ENCODE measurements around the gene SPOCD1. TPM values are rescaled to one million over a fixed set of nuclear protein-coding genes. Genes with fewer than 3 reads are reported as not detected.
A peak's percentile ranks its signal among the peaks of the same experiment; 100 is the strongest.

SPOCD1 gene
- total and polyA plus RNA-seq, 8 donors: 0.06 to 0.69 (median 0.16) TPM; not detected in 4

DNA sequence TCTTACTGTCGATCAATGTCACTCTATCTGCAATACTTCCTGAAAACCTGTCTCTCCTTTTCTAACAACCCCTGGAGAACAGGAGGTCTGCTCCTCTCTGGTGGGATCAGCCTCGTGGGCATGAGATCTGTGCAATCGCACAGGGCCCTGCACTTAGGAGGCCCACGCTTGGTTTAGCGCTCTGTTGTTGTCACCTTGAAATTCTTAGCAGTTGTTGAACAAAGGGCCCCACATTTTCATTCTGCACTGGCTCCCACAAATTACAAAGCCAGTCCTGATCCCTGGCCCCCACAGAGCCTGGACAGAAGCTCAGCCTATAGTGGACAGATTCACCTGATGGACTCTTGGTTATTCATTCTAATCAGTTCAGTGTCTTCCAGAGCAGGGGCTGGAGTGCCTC, 18.6 kb downstream of the SPOCD1 start:
- H3K4me3 ChIP-seq: no peak overlapping the region
- intact Hi-C loops (cut with DNase I): loop anchor here in 1 of 3 donors (10.0 kb wide), 1 partner anchor 232 kb away; no protein-coding TSS in a partner anchor
- TF ChIP-seq, protein P1, sequence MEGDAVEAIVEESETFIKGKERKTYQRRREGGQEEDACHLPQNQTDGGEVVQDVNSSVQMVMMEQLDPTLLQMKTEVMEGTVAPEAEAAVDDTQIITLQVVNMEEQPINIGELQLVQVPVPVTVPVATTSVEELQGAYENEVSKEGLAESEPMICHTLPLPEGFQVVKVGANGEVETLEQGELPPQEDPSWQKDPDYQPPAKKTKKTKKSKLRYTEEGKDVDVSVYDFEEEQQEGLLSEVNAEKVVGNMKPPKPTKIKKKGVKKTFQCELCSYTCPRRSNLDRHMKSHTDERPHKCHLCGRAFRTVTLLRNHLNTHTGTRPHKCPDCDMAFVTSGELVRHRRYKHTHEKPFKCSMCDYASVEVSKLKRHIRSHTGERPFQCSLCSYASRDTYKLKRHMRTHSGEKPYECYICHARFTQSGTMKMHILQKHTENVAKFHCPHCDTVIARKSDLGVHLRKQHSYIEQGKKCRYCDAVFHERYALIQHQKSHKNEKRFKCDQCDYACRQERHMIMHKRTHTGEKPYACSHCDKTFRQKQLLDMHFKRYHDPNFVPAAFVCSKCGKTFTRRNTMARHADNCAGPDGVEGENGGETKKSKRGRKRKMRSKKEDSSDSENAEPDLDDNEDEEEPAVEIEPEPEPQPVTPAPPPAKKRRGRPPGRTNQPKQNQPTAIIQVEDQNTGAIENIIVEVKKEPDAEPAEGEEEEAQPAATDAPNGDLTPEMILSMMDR (IDR thresholded peaks at IDR 0.05): no peak
- H3K9me3 ChIP-seq: no peaks in the 10 kb centered on the region
- WGBS, 2 donors: 78 to 82% methylated on average over 5 of the region's 5 CpGs
- no peaks in the 10 kb centered on the region for H3K27me3 ChIP-seq
- peak in 1 of 6 donors; percentile 3 for DNase-seq
- FAIRE-seq: no peak
- H3K36me3 ChIP-seq: no peaks in the 10 kb centered on the region
- no peaks in the 10 kb centered on the region for H3K4me1 ChIP-seq
- no peak for ATAC-seq
- H3K27ac ChIP-seq: no peak overlapping the region

DNA sequence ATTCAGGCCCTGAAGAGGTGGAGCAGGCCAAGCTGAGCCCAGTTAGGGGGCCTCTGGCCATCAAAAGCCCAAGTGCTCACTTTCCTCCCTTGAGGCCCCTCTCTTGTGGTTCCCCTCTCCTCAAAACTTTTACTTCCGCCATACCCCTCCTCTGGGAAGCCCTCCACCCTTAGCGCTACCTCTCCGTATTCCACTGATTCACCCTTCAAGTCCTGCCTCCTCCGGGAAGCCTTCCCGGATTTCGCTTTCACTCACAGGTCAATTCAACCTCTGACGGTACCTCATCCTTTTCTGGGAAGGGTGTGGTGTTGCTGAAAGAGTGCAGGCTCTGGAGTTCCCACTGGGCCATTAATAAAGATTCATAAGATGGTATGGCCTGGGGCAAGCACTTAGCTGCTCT, 19.1 kb downstream of the SPOCD1 start:
- Histone ChIP-seq H3K36me3 (no peaks in the 10 kb centered on the region), H3K27me3 (no peaks in the 10 kb centered on the region), H3K27ac (no peak overlapping the region), H3K4me1 (no peaks in the 10 kb centered on the region), H3K4me3 (no peak overlapping the region), H3K9me3 (no peaks in the 10 kb centered on the region)
- TF ChIP-seq, protein P1 (IDR thresholded peaks at IDR 0.05): no peak
- ATAC-seq (no peak), FAIRE-seq (no peak), DNase-seq (peak in 1 of 6 donors; percentile 23)
- WGBS, 2 donors: 76 to 89% methylated on average over 7 of the region's 7 CpGs
- intact Hi-C loops (cut with DNase I): loop anchor here in 1 of 3 donors (10.0 kb wide), 1 partner anchor 232 kb away; no protein-coding TSS in a partner anchor

DNA sequence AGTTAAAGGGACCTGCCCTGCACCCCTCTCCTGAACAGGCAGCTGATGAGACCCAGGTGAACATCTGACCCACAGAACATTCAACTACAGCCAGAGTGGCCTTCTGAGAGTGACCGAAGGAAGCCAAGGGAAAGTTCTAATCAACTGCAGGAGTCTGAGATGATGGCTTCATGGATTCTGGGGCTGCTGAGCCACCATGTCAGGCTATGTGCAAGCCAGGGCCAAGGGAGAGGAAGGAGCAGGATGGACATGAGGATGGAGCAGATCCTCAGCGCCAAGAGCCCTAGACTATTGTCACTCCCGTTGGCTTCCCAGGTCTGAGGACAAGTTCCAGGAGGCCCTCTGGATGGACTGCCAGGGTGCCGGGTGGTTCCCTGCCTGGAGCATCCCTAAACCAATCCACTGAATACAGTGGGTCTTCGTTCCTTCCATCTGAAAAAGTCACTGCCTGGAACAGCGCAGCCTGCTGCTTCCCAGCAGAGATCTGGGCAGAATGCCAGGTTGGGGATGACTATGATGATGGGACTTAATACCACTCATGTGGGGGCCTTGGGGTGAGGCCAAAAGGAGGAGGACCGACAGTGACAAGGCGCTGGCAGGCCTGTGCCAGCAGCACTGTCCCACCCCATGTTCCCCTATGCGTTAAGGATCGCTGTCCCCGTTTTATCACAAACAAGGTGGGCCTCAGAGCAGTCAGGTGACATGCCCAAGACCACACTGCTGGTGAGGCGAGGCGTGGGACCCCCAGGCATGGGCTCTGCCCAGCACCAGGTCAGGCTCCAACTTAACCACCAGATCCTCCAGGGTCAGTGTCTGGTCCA, 19.8 kb downstream of the SPOCD1 start:
- WGBS, 2 donors: 75 to 79% methylated on average over 13 of the region's 13 CpGs
- no peak overlapping the region for H3K27ac ChIP-seq
- H3K27me3 ChIP-seq: no peaks in the 10 kb centered on the region
- FAIRE-seq: no peak
- intact Hi-C loops (cut with DNase I): loop anchor here in 1 of 3 donors (10.0 kb wide), 1 partner anchor 231 kb away; no protein-coding TSS in a partner anchor
- TF ChIP-seq, protein P1 (IDR thresholded peaks at IDR 0.05): no peak
- no peaks in the 10 kb centered on the region for H3K9me3 ChIP-seq
- peak in 1 of 6 donors; percentile 44 for DNase-seq
- H3K36me3 ChIP-seq: no peaks in the 10 kb centered on the region
- H3K4me3 ChIP-seq: no peak overlapping the region
- ATAC-seq: no peak
- no peaks in the 10 kb centered on the region for H3K4me1 ChIP-seq

DNA sequence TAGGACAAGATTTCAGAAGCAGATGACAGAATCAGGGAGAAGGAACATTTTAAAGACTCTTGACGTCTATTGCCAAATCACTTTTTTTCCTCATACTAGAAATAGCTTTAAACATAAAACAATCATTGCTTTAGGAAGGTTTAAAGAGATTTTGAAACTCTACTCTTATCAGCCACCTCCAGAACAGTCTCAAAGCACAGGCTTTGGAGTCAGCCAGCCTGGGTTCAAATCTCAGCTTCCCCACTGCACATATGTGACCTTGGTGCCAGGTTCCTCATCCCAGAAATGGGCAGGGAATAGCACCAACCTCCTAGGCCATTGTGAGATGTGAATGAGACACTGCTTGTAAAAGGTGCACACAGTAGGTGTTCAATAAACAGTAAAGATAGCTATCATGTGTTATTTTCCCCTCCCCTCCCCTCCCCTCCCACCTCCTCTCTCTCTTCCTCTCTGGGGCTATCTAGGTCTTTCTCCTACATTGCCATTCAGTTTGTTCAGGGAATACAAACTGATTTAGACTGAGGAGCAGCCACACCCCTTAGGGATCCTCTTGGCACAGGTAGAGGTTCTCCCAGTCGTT, 20.6 kb downstream of the SPOCD1 start:
- Histone ChIP-seq H3K4me3 (no peak overlapping the region), H3K36me3 (no peaks in the 10 kb centered on the region), H3K27ac (no peak overlapping the region), H3K9me3 (no peaks in the 10 kb centered on the region), H3K27me3 (no peaks in the 10 kb centered on the region), H3K4me1 (no peaks in the 10 kb centered on the region)
- no peak for ATAC-seq
- TF ChIP-seq, protein P1 (IDR thresholded peaks at IDR 0.05): no peak
- FAIRE-seq: no peak
- intact Hi-C loops (cut with DNase I): loop anchor here in 1 of 3 donors (10.0 kb wide), 1 partner anchor 230 kb away; no protein-coding TSS in a partner anchor
- WGBS, 2 donors: 52 to 62% methylated on average over 2 of the region's 2 CpGs
- DNase-seq: no peak

Data from pancreas (tissue), 10 donors.